Kidney (tissue), 14 donors: ENCODE data around the gene SCUBE2. TPM values are rescaled to one million over a fixed set of nuclear protein-coding genes. Genes with fewer than 3 reads are reported as not detected.
"Not testable (repeated sequence)": the region's sequence is repeated elsewhere in the genome, so short reads cannot be mapped to it uniquely, and the experiment has no call there.

Experiments
- DNase-seq, 5 donors: peaks; one replicate each; pipeline ENCODE4 v3.0.0-alpha.2; 2013 to 2020
- FAIRE-seq: peaks from 2 replicates; lab custom pipeline; 2012; peaks lifted over from hg19 to GRCh38; lab: Jason Lieb, UNC
- H3K27ac ChIP-seq, 2 donors: one replicate each; pipeline ENCODE4 v1.7.0; 2013; ENCODE audit warnings: low read depth in 2 of 2, low read length in 2 of 2, inconsistent platforms in 1 of 2
- H3K27me3 ChIP-seq: one replicate; pipeline ENCODE4 v1.7.1; 2013; ENCODE audit warnings: low read length, inconsistent platforms; ENCODE audit not compliant: control insufficient read depth, insufficient read depth
- H3K36me3 ChIP-seq, 3 donors: one replicate each; pipeline versions ENCODE4 v1.7.0 to v1.7.1; 2013; ENCODE audit warnings: low read length in 3 of 3, control low read depth in 1 of 3, inconsistent platforms in 1 of 3; ENCODE audit not compliant: insufficient read depth in 3 of 3, control insufficient read depth in 2 of 3
- H3K4me1 ChIP-seq, 3 donors: one replicate each; pipeline versions ENCODE4 v1.7.0 to v1.7.1; 2013; ENCODE audit warnings: low read length in 3 of 3, inconsistent platforms in 1 of 3, low read depth in 1 of 3; ENCODE audit not compliant: control insufficient read depth in 2 of 3, insufficient read depth in 2 of 3
- H3K4me3 ChIP-seq, 3 donors: one replicate each; pipeline versions ENCODE4 v1.7.0 to v1.8.1; 2013; ENCODE audit warnings: low read length in 3 of 3, control low read depth in 1 of 3, inconsistent platforms in 1 of 3
- H3K9ac ChIP-seq, 3 donors: one replicate each; pipeline versions ENCODE4 v1.7.0 to v1.7.1; 2013; ENCODE audit warnings: low read length in 3 of 3, control low read depth in 1 of 3, inconsistent platforms in 1 of 3
- H3K9me3 ChIP-seq, 3 donors: one replicate each; pipeline versions ENCODE4 v1.7.0 to v1.7.1; 2013; ENCODE audit warnings: low read length in 3 of 3, control low read depth in 1 of 3, inconsistent platforms in 1 of 3; ENCODE audit not compliant: control insufficient read depth in 2 of 3, insufficient read depth in 1 of 3
- intact Hi-C: fragments of 100-400 bp; cut with DNase I; formaldehyde crosslinking; loops from one replicate; pipeline ENCODE4 v1.11.1; 2022
- polyA plus RNA-seq: library from polyadenylated mRNA; stranded (reverse); fragments of 350-450 nt; fragmentation: Illumina TruSeq; extraction: RNeasy Lipid Tissue Mini Kit (QIAGEN cat#74804); gene quantifications from one replicate; pipeline ENCODE4 v1.2.3, GENCODE V29; 2014; ENCODE audit warnings: low read depth, low replicate concordance; ENCODE audit not compliant: insufficient read depth
- total RNA-seq: library from RNA; stranded (reverse); fragmentation: NEBNext Ultra II Directional; extraction: Animal tissue kit (Norgen Biotek cat#: 25700); gene quantifications from one replicate; pipeline ENCODE4 v1.2.1, GENCODE V29; 2021
- TF ChIP-seq, protein P1 (sequence below): IDR thresholded peaks from 3 replicates; pipeline ENCODE4 v1.5.1; 2012; ENCODE audit warnings: mild to moderate bottlenecking, moderate library complexity, borderline replicate concordance; ENCODE audit not compliant: insufficient read depth; ENCODE audit errors: extremely low read depth
- donor health status: control.
- donor health status: control.
- donor health status: control.
- donor health status: control.
- donor health status: control.
- donor health status: DM: yes; HTN: yes; CAD: no.
- donor health status: Normal renal cell carcinoma (clear cell type).

SCUBE2 gene
- total and polyA plus RNA-seq, 2 donors from 2014 or later: 0.65 to 3.5 TPM

GRCh38 chr11:8980485-8980884 is 110.9 kb downstream of the SCUBE2 start:
- Histone ChIP-seq H3K27ac (no peak overlapping the region), H3K9ac (no peak overlapping the region), H3K4me3 (no peak overlapping the region), H3K36me3 (no peaks in the 10 kb centered on the region), H3K9me3 (no peaks in the 10 kb centered on the region), H3K4me1 (no peaks in the 10 kb centered on the region), H3K27me3 (no peaks in the 10 kb centered on the region)
- TF ChIP-seq, protein P1, sequence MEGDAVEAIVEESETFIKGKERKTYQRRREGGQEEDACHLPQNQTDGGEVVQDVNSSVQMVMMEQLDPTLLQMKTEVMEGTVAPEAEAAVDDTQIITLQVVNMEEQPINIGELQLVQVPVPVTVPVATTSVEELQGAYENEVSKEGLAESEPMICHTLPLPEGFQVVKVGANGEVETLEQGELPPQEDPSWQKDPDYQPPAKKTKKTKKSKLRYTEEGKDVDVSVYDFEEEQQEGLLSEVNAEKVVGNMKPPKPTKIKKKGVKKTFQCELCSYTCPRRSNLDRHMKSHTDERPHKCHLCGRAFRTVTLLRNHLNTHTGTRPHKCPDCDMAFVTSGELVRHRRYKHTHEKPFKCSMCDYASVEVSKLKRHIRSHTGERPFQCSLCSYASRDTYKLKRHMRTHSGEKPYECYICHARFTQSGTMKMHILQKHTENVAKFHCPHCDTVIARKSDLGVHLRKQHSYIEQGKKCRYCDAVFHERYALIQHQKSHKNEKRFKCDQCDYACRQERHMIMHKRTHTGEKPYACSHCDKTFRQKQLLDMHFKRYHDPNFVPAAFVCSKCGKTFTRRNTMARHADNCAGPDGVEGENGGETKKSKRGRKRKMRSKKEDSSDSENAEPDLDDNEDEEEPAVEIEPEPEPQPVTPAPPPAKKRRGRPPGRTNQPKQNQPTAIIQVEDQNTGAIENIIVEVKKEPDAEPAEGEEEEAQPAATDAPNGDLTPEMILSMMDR: no peak
- intact Hi-C loops: no loop called here
- no peak for DNase-seq
- no peak for FAIRE-seq

GRCh38 chr11:8979365-8979764 is 112.0 kb downstream of the SCUBE2 start:
- FAIRE-seq, H3K9me3 ChIP-seq, H3K4me3 ChIP-seq, H3K9ac ChIP-seq, H3K36me3 ChIP-seq, intact Hi-C loops, H3K27ac ChIP-seq, DNase-seq, H3K27me3 ChIP-seq, H3K4me1 ChIP-seq: not testable (repeated sequence)

GRCh38 chr11:8973121-8973520 is 118.3 kb downstream of the SCUBE2 start:
- Histone ChIP-seq H3K36me3 (no peaks in the 10 kb centered on the region), H3K4me3 (no peak overlapping the region), H3K27me3 (no peaks in the 10 kb centered on the region), H3K27ac (no peak overlapping the region), H3K4me1 (no peaks in the 10 kb centered on the region), H3K9ac (no peak overlapping the region), H3K9me3 (no peaks in the 10 kb centered on the region)
- FAIRE-seq (no peak), DNase-seq (no peak)
- TF ChIP-seq, protein P1: no peak
- intact Hi-C loops: no loop called here

DNA sequence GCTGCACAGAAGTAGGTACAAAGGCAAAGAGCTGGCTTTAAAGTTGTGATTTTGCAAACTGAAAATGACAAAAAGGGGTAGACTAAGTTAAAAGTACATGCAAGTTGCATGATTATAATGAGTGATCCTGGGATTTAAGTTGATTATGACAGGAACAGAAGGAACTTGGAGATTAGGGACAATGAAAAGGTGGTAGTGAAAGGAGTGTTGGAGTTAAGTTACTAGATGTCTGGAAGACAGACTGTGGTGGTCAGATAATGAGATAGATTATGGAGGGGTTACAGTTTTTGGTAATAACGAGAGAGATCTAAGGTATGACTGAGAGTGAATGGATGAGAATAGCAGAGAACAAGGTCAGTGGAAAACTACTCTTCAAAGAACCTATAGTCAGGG is 119.5 kb downstream of the SCUBE2 start:
- Histone ChIP-seq H3K4me1 (no peaks in the 10 kb centered on the region), H3K27me3 (no peaks in the 10 kb centered on the region), H3K4me3 (no peak overlapping the region), H3K36me3 (no peaks in the 10 kb centered on the region), H3K27ac (no peak overlapping the region), H3K9me3 (no peaks in the 10 kb centered on the region), H3K9ac (no peak overlapping the region)
- TF ChIP-seq, protein P1: no peak
- FAIRE-seq: no peak
- intact Hi-C loops: no loop called here
- DNase-seq: no peak
